ENCODE results near the gene ANO9.

GRCh38 chr11:396511-396947, 45.3 kb downstream of the ANO9 start:
- TF ChIP-seq EP300 (IDR thresholded peaks at IDR 0.05) (no peak), CTCF (IDR thresholded peaks at IDR 0.05) (peak in 1 of 6 experiments; percentile 22), POLR2AphosphoS5 (IDR thresholded peaks at IDR 0.05) (no peak)

Measured in upper lobe of left lung (tissue), 4 donors.